GM12872 (cell line): ENCODE results near the gene SLC8A2.

ENCODE experiments used
- TF ChIP-seq, protein P1 (sequence below): IDR thresholded peaks from 3 replicates; pipeline ENCODE4 v1.5.1; 2011; ENCODE audit warnings: low read depth, mild to moderate bottlenecking, low read length, moderate library complexity; ENCODE audit not compliant: insufficient read depth

The SLC8A2 gene

GRCh38 chr19:47481460-47482052, 9.9 kb upstream of the SLC8A2 start:
- TF ChIP-seq, protein P1, sequence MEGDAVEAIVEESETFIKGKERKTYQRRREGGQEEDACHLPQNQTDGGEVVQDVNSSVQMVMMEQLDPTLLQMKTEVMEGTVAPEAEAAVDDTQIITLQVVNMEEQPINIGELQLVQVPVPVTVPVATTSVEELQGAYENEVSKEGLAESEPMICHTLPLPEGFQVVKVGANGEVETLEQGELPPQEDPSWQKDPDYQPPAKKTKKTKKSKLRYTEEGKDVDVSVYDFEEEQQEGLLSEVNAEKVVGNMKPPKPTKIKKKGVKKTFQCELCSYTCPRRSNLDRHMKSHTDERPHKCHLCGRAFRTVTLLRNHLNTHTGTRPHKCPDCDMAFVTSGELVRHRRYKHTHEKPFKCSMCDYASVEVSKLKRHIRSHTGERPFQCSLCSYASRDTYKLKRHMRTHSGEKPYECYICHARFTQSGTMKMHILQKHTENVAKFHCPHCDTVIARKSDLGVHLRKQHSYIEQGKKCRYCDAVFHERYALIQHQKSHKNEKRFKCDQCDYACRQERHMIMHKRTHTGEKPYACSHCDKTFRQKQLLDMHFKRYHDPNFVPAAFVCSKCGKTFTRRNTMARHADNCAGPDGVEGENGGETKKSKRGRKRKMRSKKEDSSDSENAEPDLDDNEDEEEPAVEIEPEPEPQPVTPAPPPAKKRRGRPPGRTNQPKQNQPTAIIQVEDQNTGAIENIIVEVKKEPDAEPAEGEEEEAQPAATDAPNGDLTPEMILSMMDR = no peak

- TF ChIP-seq, protein P1 = no peak
These were observed 9.0 kb upstream of the SLC8A2 start for GRCh38 chr19:47480658-47481057.

DNA sequence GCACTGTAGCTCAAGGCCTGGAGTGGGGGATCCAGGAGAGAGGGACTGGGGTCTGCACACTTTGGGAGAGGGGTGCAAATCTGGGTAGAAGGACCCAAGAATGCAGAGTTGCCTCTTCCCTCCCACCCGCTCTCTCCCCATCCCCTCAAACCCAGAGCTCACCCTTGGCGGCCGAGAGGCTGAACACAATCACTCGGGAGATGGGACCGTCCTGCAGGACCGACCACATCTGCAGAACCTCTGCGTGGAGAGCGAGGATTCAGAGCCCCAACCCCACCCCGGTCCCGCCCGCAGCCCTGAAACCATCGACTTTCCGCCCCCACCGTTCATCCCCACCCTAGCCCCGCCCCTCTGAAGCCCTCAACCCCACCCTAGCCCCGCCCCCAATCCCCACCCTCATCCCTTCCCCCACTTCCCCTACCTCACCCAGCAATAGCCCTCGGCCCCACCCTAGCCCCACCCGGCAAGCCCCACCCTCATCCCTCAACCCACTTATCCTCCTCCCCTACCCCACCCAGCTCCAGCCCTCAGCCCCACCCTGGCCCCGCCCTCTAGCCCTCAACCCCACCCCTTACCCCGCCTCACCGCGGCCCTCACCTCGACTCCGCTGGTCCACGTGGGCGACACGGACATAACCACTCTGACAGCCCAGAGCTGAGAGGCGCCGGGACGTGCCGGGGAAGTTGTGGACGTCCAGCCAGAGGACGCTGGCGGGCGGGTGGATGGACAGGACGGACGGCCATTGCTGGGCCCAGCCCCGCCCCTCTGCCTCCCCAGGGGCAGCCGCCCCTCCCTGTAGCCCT, 8.2 kb upstream of the SLC8A2 start:
- TF ChIP-seq, protein P1 = no peak

GRCh38 chr19:47476438-47476972, 4.8 kb upstream of the SLC8A2 start:
- TF ChIP-seq, protein P1 = no peak

DNA sequence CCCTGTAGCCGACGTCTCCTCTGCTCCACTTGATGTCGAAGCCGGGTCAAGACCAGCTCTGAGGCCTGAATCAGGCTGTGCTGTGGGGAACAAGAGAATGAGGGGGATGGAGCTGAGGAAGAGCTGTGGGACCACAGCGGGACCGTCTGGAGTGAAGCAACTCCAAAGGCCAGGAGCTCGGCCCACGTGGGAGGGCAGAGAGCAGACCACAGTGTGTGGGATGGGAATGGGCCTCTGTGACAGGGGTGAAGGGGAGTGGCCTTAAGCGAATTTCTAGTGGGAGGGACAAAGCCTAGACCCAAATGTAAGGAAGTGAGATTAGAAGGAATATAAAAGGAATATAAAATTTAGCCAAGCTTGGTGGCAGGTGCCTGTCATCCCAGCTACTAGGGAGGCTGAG, 3.8 kb upstream of the SLC8A2 start:
- TF ChIP-seq, protein P1 = no peak

- TF ChIP-seq, protein P1 = no peak
These were observed 1.6 kb upstream of the SLC8A2 start for GRCh38 chr19:47473336-47473735.

GRCh38 chr19:47471381-47471732, 336 bp downstream of the SLC8A2 start:
- TF ChIP-seq, protein P1 = no peak
